ENCODE measurements around the gene UFC1. TPM values are rescaled to one million over a fixed set of nuclear protein-coding genes. Genes with fewer than 3 reads are reported as not detected.

The UFC1 gene
- total and polyA plus RNA-seq, 2 of the 13 experiments (the other 11 are each of a cell fraction or from before 2014, with no cell fraction given) = 72.8 to 85.2 TPM

DNA sequence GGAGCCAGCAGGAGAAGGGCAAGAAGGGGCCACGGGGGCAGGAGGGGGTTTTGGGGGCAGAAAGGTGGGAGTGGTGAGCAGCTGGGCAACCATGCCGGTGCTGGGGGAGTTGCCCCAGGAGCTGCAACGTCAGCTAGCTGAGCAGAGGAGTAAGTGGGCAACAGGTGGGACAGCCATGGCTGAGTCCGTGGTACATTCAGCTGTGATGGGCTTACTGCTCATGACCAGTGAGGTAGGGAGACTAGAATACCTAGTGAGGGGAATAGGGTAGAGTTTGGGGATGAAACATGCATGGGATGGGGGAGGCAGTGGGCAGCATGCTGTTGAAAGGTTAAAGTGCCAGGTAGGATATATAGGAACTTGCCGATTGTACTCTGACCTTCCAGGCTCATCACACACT is 7.9 kb downstream of the UFC1 start (continued):
- TF ChIP-seq ZNF180 (CRISPR knock-in tag; IDR thresholded peaks at IDR 0.05; ENCODE audit: borderline replicate concordance, low read depth) (no peak), BRD4 (CRISPR knock-in tag; IDR thresholded peaks at IDR 0.05) (no peak), POLR2AphosphoS2 (IDR thresholded peaks at IDR 0.05; ENCODE audit: low read depth, low read length) (no peak), JUNB (CRISPR knock-in tag; IDR thresholded peaks at IDR 0.05; ENCODE audit: borderline replicate concordance) (no peak), ZBTB46 (CRISPR knock-in tag; IDR thresholded peaks at IDR 0.05; ENCODE audit: borderline replicate concordance) (no peak), RFX1 (IDR thresholded peaks at IDR 0.05) (no peak), FUBP1 (CRISPR knock-in tag; IDR thresholded peaks at IDR 0.05; ENCODE audit: borderline replicate concordance) (no peak), E2F1 (CRISPR knock-in tag; IDR thresholded peaks at IDR 0.05) (no peak), ZNF546 (CRISPR knock-in tag; conservative IDR thresholded peaks at IDR 0.05) (no peak), ZNF232 (CRISPR knock-in tag; IDR thresholded peaks at IDR 0.05; ENCODE audit: borderline replicate concordance) (no peak)
- TF ChIP-seq, protein P1, sequence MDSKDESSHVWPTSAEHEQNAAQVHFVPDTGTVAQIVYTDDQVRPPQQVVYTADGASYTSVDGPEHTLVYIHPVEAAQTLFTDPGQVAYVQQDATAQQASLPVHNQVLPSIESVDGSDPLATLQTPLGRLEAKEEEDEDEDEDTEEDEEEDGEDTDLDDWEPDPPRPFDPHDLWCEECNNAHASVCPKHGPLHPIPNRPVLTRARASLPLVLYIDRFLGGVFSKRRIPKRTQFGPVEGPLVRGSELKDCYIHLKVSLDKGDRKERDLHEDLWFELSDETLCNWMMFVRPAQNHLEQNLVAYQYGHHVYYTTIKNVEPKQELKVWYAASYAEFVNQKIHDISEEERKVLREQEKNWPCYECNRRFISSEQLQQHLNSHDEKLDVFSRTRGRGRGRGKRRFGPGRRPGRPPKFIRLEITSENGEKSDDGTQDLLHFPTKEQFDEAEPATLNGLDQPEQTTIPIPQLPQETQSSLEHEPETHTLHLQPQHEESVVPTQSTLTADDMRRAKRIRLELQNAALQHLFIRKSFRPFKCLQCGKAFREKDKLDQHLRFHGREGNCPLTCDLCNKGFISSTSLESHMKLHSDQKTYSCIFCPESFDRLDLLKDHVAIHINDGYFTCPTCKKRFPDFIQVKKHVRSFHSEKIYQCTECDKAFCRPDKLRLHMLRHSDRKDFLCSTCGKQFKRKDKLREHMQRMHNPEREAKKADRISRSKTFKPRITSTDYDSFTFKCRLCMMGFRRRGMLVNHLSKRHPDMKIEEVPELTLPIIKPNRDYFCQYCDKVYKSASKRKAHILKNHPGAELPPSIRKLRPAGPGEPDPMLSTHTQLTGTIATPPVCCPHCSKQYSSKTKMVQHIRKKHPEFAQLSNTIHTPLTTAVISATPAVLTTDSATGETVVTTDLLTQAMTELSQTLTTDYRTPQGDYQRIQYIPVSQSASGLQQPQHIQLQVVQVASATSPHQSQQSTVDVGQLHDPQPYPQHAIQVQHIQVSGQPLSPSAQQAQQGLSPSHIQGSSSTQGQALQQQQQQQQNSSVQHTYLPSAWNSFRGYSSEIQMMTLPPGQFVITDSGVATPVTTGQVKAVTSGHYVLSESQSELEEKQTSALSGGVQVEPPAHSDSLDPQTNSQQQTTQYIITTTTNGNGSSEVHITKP (CRISPR knock-in tag; IDR thresholded peaks at IDR 0.05; ENCODE audit: low read depth) = no peak
- TF ChIP-seq, protein P2, sequence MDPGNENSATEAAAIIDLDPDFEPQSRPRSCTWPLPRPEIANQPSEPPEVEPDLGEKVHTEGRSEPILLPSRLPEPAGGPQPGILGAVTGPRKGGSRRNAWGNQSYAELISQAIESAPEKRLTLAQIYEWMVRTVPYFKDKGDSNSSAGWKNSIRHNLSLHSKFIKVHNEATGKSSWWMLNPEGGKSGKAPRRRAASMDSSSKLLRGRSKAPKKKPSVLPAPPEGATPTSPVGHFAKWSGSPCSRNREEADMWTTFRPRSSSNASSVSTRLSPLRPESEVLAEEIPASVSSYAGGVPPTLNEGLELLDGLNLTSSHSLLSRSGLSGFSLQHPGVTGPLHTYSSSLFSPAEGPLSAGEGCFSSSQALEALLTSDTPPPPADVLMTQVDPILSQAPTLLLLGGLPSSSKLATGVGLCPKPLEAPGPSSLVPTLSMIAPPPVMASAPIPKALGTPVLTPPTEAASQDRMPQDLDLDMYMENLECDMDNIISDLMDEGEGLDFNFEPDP (CRISPR knock-in tag; conservative IDR thresholded peaks at IDR 0.05) = no peak
- TF ChIP-seq, protein P3, sequence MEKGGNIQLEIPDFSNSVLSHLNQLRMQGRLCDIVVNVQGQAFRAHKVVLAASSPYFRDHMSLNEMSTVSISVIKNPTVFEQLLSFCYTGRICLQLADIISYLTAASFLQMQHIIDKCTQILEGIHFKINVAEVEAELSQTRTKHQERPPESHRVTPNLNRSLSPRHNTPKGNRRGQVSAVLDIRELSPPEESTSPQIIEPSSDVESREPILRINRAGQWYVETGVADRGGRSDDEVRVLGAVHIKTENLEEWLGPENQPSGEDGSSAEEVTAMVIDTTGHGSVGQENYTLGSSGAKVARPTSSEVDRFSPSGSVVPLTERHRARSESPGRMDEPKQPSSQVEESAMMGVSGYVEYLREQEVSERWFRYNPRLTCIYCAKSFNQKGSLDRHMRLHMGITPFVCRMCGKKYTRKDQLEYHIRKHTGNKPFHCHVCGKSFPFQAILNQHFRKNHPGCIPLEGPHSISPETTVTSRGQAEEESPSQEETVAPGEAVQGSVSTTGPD (CRISPR knock-in tag; IDR thresholded peaks at IDR 0.05) = no peak

Data from HepG2 (cell line).